Measurements from ENCODE around the gene NAV2. TPM values are rescaled to one million over a fixed set of nuclear protein-coding genes. Genes with fewer than 3 reads are reported as not detected.

NAV2 gene
- total and polyA plus RNA-seq, 2 experiments from 2014 or later, result 26.0 to 45.0 TPM

DNA sequence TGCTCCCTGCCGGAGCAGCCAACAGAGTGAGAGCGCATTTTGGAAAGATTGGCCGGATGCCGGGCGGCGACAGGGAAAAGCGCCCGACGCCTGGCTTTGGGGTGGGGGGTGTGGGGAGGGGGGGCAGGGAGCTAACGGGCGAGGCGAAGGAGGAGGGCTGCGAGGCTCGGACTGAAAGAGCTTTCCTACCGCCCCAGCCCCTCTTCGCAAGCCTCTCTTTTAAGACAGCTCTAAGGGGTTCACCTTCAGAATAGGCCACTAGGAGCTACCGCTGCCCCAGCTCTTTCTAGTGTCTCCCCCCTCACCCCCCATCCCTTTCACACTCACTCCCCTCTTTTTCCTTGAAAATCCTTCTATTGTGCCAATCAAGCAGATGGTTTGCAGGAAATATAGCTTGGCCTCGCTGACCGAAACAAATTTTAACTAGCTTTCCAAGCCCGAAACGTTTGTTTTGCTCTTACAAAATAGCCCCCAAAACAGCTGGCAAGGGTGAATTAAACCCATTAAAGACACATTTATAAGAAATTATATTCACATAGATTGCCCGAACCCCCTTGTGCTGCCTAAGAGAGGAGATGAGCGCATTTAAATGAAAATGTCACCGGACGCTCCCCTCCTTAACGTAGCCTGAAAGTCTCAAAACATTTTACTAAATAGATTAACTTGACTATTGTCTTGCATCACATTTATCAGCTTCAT lies 451.3 kb downstream of the NAV2 start:
- Mint-ChIP-seq H3K36me3 (ENCODE audit: low read depth) (no peaks in the 10 kb centered on the region), H3K4me1 (peaks cover 65% of the 10 kb centered on the region), H3K27ac (no peak overlapping the region), H3K27me3 (ENCODE audit: insufficient read depth, low read depth, poor library complexity) (peaks cover 89% of the 10 kb centered on the region), H3K4me3 (peak overlapping the region; percentile 75), H3K9me3 (no peaks in the 10 kb centered on the region; the same call in 2 of the 3 replicates)
- Histone ChIP-seq H3F3A (replicated peaks; ENCODE audit: low read depth) (peaks cover 28% of the 10 kb centered on the region), H3K4me1 (ENCODE audit: insufficient read depth) (peaks cover 54% of the 10 kb centered on the region), H3K36me3 (ENCODE audit: insufficient read depth) (no peaks in the 10 kb centered on the region; the same call in 1 of the 2 replicates), H3K27me3 (ENCODE audit: insufficient read depth) (peaks cover 100% of the 10 kb centered on the region), H3K4me2 (peak overlapping the region; percentile 79), H4K20me1 (replicated peaks; ENCODE audit: insufficient read depth) (peaks cover 10% of the 10 kb centered on the region), H3K27ac (ENCODE audit: low read depth) (no peak overlapping the region), H3K9me2 (ENCODE audit: insufficient read depth) (no peaks in the 10 kb centered on the region), H3K79me2 (replicated peaks; ENCODE audit: insufficient read depth) (no peaks in the 10 kb centered on the region), H2AFZ (peak overlapping the region; percentile 90), H3K4me3 (peak overlapping the region; percentile 52)
- ATAC-seq (peak; percentile 44), DNase-seq (ENCODE audit: low spot score) (peak; percentile 70)
- TF ChIP-seq EZH2 (IDR thresholded peaks at IDR 0.05; ENCODE audit: low read depth, unreplicated experiment) (peak; percentile 74), ZNF462 (CRISPR knock-in tag; IDR thresholded peaks at IDR 0.05) (no peak), CREB1 (CRISPR knock-in tag; IDR thresholded peaks at IDR 0.05; ENCODE audit: low read depth) (no peak)

Small RNA genes within 50 kb of the gene (microRNA-seq; reads per million reads assigned to microRNA genes)
- gene MIR4694, result not detected

Small RNA genes within 50 kb of the gene (small RNA-seq; reads per million reads assigned to genes)
- not detected for gene MIR4694 (ENCODE audit: low replicate concordance)

Measured in GM23338 (cell line).